Measurements from ENCODE around the gene ZNF683.

Gene ZNF683

DNA sequence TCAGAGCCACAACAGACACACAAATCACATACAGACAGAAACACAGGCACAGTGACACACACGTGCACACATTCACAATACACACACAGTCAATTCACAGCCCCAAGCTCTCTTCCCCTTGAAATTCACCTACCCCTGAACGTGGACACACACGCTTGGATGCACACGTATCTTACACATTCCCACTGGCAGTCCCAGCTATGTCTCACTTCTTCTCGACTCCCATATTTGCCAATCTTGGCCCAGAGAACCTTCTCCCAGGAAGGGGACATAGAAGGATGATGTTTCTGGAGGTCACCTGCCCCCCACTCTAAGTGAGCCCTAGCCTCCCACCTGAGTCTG lies 20.2 kb downstream of the ZNF683 start:
- TF ChIP-seq, protein P1, sequence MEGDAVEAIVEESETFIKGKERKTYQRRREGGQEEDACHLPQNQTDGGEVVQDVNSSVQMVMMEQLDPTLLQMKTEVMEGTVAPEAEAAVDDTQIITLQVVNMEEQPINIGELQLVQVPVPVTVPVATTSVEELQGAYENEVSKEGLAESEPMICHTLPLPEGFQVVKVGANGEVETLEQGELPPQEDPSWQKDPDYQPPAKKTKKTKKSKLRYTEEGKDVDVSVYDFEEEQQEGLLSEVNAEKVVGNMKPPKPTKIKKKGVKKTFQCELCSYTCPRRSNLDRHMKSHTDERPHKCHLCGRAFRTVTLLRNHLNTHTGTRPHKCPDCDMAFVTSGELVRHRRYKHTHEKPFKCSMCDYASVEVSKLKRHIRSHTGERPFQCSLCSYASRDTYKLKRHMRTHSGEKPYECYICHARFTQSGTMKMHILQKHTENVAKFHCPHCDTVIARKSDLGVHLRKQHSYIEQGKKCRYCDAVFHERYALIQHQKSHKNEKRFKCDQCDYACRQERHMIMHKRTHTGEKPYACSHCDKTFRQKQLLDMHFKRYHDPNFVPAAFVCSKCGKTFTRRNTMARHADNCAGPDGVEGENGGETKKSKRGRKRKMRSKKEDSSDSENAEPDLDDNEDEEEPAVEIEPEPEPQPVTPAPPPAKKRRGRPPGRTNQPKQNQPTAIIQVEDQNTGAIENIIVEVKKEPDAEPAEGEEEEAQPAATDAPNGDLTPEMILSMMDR (conservative IDR thresholded peaks at IDR 0.05): no peak
- TF ChIP-seq ZFX (IDR thresholded peaks at IDR 0.05): no peak
- H3K27ac ChIP-seq: no peak overlapping the region

DNA sequence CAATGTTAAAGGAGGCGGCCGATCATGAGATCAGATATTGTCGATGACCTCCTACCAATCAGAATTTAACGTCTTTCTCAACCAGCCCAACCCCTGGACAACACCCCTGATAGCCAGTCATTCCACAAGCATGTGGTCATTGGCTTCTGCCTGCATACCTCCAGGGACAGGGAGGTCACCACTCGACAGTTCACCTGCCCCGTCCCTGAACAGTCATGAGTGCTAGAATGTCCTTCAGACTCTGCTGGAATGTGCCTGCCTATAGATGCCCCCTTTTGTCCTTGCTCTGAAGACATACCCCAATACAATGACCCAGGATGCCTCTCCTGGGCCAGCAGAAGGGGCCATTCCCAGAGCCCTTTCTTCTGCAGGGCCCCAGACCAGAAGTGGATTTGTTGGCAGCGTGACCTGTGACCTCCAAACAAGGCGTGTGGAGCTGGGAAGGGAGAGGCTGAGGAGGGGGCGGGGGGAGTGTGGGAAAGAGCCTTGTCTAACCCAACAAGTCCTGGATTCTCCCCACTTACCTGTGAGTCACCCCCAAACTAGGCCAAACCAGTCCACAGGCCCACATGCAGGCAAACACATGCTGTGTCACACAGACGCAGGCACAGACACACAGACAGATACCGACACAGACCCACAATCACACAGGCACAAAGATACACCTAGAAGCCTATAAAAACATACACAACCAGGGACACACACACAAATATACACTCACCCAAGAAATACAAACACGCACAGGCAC lies 20.8 kb downstream of the ZNF683 start:
- no peak for TF ChIP-seq ZFX (IDR thresholded peaks at IDR 0.05)
- TF ChIP-seq, protein P1 (conservative IDR thresholded peaks at IDR 0.05): no peak
- H3K27ac ChIP-seq: no peak overlapping the region

DNA sequence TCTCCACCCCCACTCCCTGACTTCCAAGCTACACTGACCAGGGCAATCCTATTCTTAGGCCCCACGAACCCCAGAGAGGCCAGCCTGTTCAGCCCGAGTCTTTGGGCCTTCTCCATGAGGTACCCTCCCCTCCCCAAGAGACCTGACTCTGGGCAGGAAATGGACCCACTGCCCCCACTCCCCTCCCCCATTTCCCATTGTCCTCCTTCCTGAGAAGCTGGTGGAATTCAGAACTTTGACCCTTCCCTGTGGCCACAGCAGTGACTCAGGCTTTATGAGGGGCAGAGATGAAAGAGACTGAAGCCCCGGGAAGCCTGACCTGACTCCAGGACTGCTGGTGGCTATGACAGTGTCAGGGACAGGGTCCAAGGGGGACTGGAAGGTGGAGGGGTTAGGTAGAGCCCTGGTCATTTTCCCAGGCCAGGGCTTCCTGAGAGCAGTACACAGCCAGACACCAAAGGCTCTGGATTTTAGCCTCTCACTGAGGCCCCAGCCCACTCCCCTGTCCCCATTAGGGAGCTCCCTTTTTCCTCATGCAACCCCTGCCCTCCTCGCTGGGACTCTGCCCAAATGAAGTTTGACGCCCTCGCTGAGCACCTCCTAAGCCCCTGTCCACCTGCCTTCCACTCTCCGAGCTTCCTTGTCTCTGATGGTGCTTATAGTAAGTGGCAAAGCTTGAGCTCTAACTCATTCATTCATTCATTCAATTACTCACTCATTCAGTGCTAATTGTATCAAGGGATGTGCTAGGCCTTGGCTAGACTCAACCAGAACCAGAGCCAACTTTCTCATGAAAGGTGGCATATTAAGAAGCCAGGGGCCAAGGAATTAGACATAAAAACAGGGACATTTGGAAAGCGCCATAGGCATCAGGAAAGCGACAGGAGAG lies 21.6 kb downstream of the ZNF683 start:
- H3K27ac ChIP-seq: no peak overlapping the region
- TF ChIP-seq, protein P1 (conservative IDR thresholded peaks at IDR 0.05): no peak
- no peak for TF ChIP-seq ZFX (IDR thresholded peaks at IDR 0.05)

DNA sequence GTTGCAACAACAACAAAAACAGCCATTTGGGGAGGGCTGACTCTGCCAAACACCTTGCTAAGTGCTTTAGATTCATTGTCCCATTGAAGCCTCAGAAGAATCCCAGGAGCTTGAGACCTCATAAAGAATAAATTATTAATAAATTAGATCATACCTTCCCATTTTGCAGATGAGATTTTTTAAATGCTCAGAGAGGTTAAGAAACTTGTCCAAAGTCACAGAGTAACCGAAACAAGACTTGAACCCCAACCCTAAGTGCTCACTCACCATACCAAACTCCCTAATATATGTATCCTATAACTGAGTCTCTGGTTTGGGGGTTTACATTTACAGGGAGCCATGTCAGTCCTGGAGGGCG lies 22.2 kb downstream of the ZNF683 start:
- no peak overlapping the region for H3K27ac ChIP-seq

GRCh38 chr1:26349877-26350244 lies 22.7 kb downstream of the ZNF683 start:
- no peak overlapping the region for H3K27ac ChIP-seq

More for the DNA sequence above, 22.2 kb downstream of the ZNF683 start:
- no peak for TF ChIP-seq ZFX (IDR thresholded peaks at IDR 0.05)
- TF ChIP-seq, protein P1 (conservative IDR thresholded peaks at IDR 0.05): no peak

GRCh38 chr1:26349188-26349876 lies 23.2 kb downstream of the ZNF683 start:
- H3K27ac ChIP-seq: no peak overlapping the region
- TF ChIP-seq ZFX (IDR thresholded peaks at IDR 0.05): no peak
- TF ChIP-seq, protein P1 (conservative IDR thresholded peaks at IDR 0.05): no peak

More at GRCh38 chr1:26349877-26350244, 22.7 kb downstream of the ZNF683 start:
- TF ChIP-seq ZFX (IDR thresholded peaks at IDR 0.05): no peak
- TF ChIP-seq, protein P1 (conservative IDR thresholded peaks at IDR 0.05): no peak
